LHCN-M2 (cell line): ENCODE measurements around the gene CHTF8. TPM values are rescaled to one million over a fixed set of nuclear protein-coding genes. Genes with fewer than 3 reads are reported as not detected.
A peak's percentile ranks its signal among the peaks of the same experiment; 100 is the strongest.

ENCODE experiments used
- DNase-seq: peaks from one replicate; pipeline ENCODE4 v3.0.0-alpha.2; 2012; ENCODE audit warnings: low read depth
- total RNA-seq: library from RNA; depleted of rRNA; stranded (reverse); fragments of >200 nt; gene quantifications from 2 replicates; pipeline ENCODE4 v1.2.3, GENCODE V29; 2014; rRNA removed

Gene CHTF8
- total RNA-seq, 1 experiment from 2014 or later = 67.9 TPM

- no peak for DNase-seq
These were observed 47.2 kb downstream of the CHTF8 start for GRCh38 chr16:69085032-69085695.

DNA sequence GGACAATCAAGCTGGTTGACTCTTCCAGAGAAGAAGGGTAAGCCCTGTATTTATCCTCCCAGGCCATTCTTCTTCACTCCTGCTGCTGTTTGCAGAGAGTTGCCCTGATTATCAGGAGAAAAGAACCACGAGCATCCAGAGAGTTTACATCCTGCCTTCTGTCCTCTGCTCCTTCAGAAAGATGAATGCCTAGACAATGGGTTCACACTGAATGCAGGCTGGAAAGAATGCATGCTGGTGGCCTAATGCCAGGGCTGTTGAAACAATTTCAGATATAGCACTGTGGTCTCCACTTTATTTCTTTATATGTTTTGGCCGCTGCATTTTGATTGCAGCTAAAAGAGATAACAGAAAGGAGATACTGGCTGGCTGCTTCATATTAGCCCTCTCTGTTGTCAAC lies 48.1 kb downstream of the CHTF8 start:
- DNase-seq = no peak

DNA sequence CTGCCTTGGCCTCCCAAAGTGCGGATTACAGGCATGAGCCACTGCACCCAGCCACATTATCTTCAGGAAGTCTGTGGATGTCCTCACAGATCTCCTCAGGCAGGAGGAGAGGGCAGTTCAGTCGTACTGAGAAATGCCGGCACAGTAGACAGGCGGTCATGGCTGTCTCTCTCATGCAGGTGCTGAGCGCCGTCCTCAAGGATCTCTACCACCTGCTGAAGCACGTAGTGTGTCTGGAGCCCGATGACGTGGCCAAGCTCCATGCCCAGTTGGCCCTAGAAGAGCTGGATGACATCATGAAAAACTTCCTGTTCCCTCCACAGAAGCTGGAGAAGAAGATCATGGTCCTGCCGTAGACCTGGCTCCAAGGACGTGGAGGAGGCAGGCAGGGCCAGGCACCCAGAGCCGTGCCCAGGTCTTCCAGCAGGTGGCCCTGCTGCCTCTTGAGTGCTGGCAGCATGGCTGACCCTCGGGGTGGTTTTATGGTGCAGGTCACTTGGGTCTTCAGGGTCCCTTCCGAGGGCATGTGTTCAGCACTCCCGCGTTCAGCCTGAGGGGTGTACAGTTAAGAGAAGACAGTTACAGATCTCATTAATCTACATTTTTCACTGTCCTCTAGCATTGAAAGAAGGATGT lies 49.0 kb downstream of the CHTF8 start:
- DNase-seq = no peak

DNA sequence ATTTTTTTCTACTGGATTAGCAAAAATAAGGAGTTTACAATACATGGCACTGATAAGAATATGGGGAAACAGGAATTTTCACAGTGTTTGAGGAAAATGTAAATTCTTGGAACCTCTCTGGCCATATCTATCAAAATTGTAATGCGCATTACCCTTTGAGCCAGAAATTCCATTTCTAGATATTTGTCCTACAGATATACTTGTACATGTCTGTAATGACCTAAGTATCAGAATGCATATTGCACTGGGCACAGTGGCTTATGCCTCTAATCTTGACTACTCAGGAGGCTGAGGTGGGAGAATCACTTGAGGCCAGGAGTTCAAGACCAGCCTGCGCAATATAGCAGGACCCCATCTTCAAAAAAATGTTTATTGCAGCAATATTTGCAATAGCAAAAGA lies 52.7 kb downstream of the CHTF8 start:
- DNase-seq = no peak

DNA sequence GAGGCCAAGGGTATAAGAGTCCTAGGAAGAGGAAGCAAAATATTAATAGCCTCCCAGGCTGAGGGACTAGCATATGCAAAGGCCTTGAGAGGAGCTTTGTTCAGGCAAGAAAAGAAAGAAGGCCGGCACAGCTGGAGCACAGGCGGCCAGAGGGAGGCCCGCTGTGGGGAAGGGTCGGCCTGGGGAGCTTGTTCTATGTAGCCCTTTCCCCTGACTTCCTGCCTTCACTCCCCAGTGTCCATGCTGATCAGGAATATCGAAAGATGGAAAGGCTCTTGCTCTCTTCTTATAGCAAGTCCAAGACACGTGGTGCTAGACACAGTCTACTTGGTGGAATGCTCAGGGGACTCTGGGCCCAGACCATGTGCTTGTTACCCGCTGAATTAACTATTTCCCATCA lies 54.3 kb downstream of the CHTF8 start:
- no peak for DNase-seq

- peak; percentile 51 for DNase-seq
These were observed 55.1 kb downstream of the CHTF8 start for GRCh38 chr16:69077251-69077650.

DNA sequence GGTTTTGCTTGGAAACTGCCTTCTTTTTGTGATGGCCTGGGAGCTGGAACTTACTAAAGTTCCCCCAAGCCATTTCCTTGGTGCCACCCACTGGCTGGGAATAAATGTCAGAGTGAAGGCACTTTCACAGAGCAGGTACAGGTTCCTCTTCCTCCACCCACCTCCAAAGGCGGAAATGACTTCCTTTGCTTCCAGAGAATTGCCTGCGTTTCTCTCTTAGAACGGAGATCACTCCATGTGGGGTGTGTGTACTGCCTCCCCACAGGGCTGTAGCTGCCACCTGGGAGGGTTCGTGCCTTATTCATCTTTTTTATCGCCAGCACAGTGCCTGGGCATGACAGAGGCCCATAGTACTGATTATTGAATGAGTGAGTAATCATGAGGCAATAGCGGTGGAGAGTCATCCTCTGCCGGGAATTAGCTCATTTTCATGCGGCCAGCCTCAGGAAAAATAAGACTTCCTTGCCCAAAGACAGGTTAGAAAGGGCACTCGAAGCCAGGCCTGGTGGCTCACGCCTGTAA lies 59.1 kb downstream of the CHTF8 start:
- peak; percentile 89 for DNase-seq

- no peak for DNase-seq
These were observed 59.8 kb downstream of the CHTF8 start for GRCh38 chr16:69072640-69072974.

DNA sequence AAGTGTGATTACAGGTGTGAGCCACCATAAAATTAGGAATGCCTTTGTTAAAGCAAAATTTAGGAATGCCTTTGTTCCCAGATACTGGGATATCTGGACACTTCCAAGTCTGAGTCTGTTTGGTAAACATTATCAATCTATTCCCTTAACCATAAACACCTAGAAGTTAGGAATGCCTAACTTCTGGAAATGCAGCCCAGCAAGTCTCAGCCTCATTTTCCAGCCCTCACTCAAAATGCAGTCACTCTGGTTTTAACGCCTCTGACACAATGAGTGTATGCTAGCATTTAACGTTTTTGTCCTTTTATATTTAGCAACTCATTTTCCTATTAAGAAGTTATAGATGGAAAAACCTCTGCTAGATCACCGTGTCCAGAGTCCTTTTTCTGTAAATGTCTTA lies 61.4 kb downstream of the CHTF8 start:
- DNase-seq = no peak

DNA sequence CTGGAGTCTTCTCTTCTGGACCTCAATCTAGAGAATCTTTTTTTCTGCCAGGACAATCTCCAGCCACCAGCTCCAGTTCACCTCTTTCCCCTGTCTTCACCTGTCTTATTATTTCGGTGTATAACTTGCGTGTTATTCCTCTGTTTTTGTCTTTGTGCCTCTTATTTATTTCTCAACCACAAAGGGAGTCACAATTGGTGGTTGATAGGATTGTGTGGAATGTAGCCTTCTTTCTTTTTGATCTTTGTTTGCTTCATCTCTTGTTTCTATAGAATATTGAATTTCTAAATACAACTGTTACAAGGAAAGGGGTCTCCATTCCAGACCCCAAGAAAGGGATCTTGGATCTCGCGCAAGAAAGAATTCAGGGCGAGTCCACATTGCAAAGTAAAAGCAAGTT lies 62.9 kb downstream of the CHTF8 start:
- DNase-seq = no peak

Other genes with a start within 250 kb of the CHTF8 start
- gene HAS3, start 26.9 kb downstream of the CHTF8 start, total RNA-seq = 0.23 and 0.71 TPM in 2 replicates
- 24.3 and 28.5 TPM in 2 replicates for gene UTP4, start 61 bp upstream of the CHTF8 start, total RNA-seq
- 18.5 and 29.6 TPM in 2 replicates for gene SNTB2, start 54.6 kb upstream of the CHTF8 start, total RNA-seq
- gene VPS4A, start 178.8 kb upstream of the CHTF8 start, total RNA-seq = 41.3 and 43.6 TPM in 2 replicates
- gene PDF, start 198.0 kb upstream of the CHTF8 start, total RNA-seq = 39.6 and 40.5 TPM in 2 replicates
- 48.8 and 48.9 TPM in 2 replicates for gene COG8, start 207.0 kb upstream of the CHTF8 start, total RNA-seq
- gene NIP7, start 207.2 kb upstream of the CHTF8 start, total RNA-seq = 30.8 and 34.0 TPM in 2 replicates
- gene TMED6, start 219.2 kb upstream of the CHTF8 start, total RNA-seq = not detected in 2 replicates